Islet precursor cell (in vitro differentiated cells): Measurements from ENCODE around the gene RERE.
A peak's percentile ranks its signal among the peaks of the same experiment; 100 is the strongest.

Experiments
- DNase-seq: peaks from one replicate; pipeline ENCODE4 v3.0.0-alpha.2; 2018

The RERE gene

DNA sequence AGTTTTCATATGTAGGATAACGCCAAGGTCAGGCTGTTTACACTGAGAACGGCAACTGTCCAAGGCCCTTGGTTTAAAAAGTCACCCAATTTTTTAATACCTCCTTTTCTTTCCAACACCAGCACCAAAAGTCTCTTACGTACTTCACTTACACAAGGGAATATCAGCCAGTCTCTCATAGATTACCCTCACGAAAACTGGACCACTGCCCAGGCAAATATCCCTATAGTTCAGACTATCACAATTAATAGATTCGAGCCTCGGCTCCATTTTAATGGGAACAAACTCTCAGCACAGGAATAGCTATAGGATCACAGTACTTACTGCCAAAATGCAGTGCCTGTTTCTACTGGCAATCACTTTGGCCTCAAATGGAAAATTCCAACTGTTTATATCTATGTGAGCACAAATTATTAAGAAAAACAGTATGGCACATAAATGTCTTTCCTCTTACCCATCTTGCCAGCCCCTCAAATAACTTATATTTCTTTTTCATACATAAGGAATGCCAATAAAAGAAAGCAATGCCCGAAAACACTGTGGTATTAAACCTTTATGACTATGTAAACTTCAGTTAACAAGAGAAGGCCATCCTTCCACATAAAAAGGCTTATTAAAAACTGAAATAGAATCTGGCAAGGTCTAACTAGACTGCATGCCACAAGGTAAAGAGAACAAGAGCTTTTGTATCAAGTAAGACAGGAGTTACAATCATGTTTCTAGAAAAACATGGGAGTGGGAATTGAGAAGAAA is 401.7 kb downstream of the RERE start:
- no peak for DNase-seq

DNA sequence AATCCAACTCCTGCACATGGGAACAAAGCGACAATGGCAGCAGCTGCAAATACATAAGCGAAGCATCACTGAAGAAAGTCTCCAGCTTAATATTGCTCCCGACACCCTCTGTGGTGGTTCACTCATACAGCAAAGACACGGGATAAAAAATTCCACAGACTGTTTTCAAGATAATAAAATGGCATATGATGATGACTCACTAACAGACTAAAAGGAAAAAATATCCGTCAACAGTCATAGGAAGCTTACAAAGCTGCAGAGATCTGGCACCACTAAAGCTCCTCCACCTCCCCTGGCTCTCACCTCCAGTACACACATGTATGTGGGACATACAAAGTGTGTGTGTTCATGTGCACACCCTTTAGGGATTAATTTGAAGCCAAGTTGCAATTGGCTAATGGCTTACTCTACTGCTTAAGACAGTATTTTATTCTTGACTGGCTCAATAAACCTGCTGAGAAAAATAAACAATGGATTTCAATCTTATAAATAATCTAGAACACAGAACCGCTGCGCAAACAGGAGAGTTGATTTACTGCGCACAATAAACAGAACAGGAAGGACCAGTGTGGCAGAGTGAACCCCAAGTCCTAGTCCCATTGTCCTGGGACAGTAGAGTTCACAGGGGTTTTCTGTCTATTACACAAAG is 405.1 kb downstream of the RERE start:
- DNase-seq = no peak

DNA sequence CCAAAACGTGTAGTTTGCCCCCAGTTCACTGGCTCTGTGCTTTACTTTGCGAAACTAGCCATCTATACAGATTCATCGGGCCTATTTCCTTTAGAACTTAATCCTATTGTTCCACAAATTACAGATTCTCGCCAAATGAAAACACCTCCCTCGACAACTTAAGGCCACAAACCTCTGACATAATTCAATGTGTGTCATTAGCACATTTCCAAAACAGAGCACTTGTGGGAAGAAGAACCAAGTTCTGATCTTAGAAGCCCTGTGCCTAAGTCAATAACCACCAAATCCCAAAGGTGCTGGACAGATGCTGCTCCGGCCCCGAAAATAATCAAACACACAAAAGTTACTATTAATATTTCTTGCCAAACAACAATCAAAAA is 405.6 kb downstream of the RERE start:
- DNase-seq = no peak

DNA sequence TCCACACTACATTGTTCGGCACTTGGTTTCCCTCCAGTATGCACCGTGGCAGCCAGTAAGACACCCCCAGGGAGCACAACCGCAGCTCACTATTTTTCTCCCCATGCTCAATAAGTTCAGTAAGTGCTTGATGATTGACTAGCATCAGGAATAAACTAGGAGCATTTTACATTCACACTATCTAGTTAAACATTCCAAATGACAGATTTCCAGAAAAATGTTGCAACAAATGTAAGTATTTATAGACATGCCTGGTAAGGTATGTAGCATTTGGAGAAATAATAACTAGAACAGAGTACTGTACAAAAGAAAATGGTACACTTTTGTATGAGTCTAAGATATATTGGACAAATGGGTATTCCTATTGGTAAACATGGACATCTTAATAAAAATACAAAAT is 406.6 kb downstream of the RERE start:
- no peak for DNase-seq

DNA sequence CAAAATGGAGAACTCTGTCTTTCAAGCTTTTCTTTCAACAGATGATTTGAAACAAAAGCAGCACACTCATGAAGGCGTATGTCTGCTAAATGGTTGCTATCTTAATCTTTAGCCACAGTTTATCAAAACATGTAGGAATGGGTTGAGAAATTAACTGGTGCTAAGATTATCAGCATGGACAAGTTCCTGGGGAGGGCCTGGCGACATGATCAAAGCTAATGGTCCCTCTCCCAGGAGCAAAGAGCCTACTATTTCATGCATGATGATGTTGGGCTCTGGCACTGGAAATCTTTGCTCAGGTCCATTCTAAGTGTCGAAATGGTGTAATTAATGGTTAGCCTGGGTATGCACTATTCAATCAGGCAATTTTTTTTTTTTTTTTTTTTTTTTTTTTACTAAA is 407.8 kb downstream of the RERE start:
- DNase-seq = no peak

DNA sequence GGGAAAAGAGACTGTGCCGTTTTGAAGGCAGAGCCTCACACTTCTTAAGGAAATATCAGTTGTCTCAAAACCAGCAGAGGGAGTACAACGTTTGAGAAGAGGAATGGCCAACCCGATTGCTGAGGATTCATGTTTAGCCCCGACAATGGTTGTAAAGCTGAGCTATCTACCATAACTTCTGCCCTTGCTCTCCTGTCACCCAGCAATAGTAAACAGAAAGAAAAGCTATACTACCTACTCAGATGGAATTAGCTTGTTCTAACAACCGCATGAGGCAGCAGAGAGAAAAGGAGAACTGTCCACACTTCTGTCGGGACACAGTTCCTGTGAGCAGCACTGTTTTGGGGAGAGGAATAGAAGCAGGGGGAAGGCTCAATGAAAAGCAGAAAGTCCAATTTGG is 408.3 kb downstream of the RERE start:
- DNase-seq = peak; percentile 59

DNA sequence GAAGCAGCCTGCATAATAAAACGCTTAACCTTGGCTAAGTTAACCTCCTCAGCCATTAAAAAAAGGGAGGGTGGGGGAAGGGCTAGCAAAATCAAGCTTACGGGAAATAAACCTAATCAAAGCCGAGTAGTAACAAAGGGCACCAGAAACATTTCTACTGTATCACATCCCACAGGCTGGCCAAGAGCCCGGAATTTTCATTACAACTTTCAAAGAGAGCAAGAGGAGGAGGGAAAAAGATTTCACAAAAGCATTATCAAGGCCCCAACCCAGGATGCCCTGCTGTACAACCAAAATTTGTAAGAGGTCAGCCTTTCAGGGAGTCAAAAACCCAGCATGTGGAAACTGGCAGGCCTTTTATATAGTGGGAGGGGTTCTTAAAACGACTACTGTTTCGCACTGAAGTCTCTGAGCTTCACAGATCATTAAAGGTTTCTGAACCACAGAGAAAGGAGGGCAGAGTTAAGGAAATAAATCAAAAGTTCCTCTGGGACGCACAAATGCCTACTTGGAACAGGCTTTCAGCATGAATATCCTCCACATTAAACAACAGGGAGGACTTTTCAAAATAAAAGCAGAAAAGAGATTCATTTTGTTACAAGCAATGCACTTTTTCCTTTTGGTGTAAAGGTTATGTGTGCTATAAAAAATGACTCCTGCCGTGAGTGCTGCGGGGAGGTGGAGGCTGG is 409.1 kb downstream of the RERE start:
- DNase-seq = no peak

DNA sequence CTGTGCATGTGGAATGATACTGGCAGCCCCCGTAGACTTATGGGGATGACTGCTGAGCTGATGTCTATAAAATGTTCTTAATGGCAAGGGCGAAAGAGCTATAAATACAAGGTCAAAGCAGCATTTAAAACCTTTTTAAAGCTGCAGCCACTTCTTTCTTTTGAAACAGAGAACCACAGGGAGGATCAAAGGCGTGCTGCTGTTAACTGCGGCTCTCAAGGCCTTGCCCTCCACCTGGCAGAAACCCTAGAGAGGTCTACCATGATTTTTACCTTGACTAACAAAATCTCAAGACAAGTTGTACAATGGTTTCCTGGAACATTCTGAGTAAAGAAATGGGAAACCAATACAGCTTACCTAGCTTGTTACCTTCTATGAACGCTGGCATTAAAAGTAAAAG is 409.8 kb downstream of the RERE start:
- DNase-seq = no peak

DNA sequence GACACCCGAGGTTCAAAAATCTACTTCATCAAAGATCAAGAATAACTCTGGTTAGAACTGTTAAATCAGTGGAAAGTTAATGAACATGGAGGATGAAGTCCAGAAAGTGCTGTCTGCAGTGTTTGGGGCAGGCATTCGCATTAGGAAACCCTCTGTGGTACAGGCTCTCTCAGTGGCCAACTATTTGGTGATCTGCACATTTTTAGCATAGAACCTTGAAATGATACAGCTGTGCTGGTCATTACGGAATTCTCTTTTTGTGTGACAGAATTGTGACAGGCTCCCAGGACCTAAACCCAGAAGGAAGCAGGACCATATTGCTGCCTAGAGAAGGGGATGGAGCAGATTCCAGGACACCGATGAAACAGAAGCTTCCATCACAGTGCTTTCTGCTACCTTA is 410.5 kb downstream of the RERE start:
- DNase-seq = no peak

DNA sequence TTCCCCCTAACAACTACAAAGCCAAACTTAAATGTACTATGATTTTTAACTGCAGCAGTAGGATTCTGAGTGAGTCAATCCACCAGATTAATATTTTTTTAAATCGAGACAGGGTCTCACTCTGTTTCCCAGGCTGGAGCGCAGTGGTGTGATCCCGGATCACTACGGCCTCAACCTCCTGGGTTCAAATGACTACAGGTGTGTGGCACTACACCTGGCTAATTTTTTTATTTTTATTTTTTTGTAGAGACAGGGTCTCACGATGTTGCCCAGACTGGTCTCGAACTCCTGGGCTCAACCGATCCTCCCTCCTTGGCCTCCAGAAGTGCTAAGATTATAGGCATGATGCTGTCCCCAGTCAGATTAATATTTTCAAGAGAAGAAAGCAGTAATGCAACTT is 411.4 kb downstream of the RERE start:
- no peak for DNase-seq

DNA sequence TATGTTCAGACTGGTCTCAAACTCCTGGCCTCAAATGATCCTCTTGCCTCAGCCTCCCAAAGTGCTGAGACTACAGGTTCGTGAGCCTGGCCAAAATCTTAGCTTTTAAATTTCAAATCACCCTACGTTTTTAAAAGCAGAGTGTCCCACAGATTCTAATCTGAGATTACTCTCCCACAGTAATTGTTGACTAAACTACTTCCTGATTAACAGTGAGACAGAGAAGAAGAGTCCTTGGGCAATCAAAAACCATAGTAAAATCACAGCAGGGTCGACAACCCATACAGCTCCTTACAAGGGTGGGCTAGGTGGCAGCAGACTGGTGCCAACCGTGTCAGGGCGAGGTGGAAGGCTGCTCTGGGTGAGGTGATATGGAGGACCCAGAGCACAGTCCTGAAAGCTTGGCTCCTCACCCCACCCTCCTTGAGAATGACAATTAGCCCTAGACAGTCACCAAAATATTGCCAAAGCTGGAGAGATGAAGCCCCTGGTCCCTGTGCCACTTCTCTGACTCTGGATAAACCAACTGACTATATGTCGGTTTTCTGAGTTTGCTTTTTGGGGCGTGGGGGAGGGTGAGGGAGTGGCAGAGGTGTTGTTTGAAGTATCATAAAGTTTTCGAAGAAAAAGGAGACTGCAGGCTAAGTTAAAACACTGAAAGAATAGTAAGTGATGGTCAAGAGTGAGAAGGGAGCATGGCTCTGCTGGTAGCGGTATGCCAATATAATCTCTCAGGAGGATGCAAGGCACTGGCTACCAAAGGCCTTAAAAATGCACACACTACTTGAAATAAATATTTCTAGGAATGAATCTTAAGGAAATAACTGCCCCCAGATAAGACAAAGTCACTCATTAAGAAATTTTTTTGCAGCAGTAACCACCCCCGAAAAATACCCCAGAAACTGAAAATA is 412.7 kb downstream of the RERE start:
- no peak for DNase-seq

DNA sequence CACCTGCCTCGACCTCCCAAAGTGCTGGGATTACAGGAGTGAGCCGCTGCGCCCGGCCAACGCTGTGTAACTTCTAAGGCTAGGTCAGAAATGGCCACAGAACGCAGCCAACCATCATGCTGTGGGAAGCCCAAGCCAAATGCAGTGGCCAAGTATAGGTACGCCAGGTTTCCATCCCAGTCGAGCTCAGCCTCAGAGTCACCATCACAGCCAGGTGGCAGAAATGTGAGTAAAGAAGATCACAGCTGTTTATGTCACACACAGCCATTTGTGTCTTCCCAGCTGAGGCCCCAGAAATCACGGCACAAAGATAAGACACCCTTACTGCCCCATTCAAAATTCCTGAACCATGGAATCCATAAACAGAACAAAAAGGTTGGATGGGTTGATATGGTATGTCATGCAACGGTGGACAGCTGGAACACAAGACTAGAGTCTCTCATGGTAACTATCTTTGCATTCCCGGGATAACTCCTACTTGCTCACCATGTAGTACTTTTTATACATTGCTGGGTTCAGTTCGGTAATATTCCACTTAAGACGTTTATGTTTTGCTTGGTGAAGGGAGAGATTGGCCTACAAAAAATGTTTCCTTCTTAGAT is 415.2 kb downstream of the RERE start:
- DNase-seq = no peak

DNA sequence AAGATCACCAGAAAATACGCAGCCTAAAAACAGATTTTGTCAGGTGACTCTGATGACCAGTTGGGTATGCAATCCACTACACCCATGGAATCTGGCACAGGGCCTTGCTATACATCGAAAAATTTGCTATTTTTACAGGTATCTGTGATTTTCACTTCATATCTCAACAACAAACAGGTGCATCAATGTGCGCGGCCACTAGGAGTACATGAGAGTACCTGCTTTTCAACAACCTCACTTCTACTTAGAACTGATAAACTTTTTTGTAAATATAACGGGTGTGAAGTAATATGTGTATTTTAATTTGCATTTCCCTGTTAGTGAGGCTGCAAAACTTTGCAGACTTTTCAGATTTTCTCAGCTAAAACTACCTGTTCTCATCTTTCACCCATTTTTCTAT is 418.8 kb downstream of the RERE start:
- no peak for DNase-seq

DNA sequence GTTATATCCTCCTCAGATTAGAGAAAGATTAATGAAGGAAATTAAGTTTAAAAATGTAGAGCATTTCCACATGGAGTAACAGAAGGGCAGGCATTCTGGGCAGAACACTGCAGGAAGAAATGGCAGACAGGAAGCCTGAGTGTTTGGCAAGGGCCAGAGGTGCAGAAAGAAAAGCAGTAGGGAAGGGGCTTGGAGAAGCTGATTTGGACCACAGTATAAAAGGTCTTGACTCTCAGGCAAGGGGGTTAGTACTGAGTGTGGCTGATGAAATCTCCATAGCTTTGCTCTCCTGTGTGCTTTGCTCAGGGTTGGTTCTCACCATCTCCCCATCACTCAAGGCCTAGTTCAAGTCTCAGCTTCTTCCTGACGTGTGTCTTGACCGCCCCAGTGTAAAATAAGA is 419.4 kb downstream of the RERE start:
- DNase-seq = no peak

DNA sequence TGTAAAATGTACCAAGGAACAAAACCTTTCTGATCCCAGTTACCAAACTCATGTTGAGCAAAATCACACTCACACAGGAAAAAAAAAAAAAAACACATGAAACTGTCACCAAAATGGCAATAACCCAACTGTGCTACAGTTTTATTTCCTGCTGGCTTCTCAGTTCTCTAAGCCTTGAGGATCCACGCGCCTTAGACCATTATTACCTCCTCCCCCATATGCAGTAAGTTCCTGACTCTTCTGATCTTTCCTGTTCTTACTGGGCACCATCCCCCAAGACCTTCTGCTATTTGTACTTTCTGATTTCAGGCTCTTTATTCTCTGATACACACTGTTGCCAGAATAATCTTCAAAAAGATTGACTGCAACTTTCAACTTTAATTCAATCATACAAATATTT is 419.9 kb downstream of the RERE start:
- DNase-seq = no peak

DNA sequence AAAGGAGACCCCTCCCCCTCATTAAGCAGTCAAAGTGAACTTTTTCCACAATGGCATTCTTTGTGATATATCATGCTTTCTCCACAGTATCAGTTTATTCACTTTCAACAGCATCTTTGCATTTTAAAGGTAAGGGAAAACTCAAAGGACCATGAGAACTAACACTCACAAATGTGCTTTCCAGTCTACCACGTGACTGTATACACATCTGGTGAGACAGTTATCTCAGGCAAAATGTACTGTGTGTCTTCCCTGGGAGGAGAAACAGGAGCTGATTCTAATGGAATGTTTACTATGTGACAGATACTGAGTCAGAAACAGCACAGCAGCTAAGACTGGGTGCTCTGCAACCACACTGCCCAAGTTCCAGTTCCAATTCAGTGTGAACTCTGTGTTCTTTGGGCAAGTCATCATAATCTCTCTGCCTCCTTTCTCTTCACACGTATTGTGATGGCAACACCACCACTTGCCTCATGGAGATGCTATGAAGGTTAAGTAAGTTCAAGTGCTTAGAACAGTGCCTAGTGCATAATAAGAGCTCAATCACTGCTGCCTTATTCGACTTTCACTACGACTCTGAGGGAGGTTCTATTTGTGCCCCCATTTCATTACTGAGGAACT is 420.5 kb downstream of the RERE start:
- peak; percentile 90 for DNase-seq

DNA sequence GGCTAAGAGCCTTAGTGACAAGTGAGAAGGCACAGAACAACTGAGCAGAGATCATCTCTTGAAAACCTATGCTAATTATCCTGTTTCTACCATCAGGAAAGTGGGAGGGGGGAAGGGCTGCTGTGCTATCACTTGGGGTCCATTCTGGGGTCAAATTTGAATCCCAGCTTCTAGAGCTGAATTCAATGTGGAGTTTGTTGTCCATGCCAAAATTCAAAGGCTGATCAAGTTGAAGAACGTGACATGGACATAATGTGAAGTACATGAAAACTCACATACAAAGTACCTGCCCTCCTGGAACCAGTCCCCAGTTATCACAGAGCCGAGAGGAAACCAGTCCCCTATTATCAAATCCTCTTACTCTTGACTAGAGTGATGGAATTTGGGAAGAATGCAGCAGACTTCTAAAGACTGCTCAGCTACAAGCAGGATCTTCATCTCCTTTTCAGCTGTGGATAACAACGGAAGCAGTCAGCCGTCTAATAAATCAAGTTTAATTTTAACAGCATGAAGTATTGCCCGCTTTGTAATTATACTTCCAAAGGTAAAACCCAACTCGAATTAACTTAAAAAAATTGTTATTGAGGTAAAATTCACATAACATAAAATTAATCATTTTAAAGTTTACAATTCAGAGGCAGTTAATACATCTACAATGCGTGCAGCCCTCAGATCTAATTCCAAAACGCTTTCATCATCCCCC is 421.2 kb downstream of the RERE start:
- peak; percentile 66 for DNase-seq

DNA sequence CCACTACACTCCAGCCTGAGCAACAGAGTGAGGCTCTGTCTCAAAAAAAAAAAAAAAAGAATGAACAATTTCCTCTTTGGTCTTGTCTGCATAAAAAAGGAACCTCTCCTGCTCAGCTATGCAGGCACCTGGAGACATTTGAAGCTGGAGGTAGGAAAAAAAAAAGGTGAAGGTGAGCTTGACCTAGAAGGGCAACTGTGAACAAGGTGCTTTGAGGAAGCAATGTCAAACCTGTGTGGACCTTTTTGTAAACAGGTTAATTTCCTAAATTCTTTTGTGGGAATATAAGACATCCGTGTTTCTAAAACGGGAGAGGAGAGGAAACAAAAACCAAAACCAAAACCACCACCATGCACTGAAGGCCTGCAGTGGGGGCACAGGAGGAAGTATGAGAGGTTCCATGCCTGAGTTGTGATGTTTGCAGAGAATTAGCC is 422.0 kb downstream of the RERE start:
- no peak for DNase-seq

DNA sequence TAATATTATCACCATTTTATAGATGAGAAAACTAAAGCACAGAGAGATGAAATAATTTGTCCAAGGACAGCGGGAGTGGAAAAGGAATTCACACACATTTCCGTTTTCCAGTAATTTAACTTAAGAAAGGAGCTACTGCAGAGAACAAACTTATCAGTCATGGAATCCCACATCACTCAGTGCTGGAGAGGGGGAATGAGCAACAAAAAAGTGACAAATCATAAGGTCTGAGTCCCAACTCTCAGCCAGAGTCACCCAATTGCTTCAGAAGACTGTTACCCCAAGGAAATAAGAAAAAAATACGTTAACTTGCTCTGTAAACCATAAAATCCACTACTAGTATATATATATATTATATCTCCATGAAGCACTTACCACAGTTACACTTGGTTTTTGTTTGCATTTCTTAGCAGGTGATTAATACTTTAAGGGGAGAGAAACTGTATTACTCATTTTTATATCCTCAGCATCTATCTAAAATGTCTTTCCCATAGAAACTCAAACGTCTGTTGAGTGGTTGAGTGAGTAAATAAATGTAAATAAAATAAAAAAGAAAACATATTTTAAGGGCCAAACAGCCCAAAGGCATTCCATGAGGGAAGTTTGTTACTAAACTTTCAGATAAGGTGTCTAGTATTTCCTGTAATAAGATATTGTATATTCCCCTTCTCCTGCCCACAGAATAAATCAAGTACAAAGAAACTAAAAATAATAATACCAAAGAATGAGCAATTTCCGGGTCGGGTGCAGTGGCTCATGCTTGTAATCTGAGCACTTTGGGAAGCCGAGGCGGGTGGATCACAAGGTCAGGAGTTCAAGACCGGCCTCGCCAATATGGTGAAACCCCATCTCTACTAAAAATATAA is 422.8 kb downstream of the RERE start:
- DNase-seq = no peak

DNA sequence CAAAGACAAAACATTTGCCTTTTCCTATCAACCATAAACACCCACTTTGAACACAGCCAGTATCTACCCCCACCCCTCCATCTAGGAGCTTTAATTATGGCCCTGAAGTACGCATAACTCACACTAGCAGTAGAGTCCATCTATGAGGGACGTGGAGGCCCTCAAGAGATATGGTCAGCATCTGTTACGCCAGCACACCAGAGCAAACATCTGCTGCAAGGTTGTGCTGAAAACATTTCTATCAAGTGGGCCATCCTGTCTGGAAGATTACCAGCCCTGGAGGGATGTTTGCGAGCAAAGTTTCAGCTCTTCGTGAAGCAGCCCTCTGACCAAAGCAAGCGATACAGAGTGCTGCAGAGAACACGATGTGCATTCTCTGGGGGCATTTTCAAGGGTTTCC is 424.9 kb downstream of the RERE start:
- DNase-seq = no peak

DNA sequence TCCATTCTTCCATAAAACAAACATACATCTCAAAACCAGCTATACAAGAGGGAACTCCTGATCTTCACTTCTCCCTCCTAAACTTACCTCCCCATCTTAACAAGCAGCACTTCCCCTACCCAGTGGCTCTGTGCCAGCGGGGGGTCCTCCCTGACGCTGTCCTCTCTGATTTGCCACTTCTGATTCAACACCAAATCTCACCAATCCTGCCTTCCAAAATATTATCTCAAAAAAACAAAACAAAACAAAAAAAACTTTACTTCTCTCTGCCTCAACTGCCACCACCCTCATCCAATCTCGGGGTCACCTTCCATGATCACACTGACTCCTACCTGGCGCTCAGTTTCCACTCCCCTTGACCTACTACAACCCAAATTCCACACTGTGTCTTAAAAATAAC is 426.7 kb downstream of the RERE start:
- DNase-seq = peak; percentile 17
